ENCODE data around the gene LIMS1. TPM values are rescaled to one million over a fixed set of nuclear protein-coding genes. Genes with fewer than 3 reads are reported as not detected.
A peak's percentile ranks its signal among the peaks of the same experiment; 100 is the strongest.

Gene LIMS1
- polyA plus RNA-seq, 1 donor, result 47.3 TPM

GRCh38 chr2:108620656-108621055 is 86.4 kb downstream of the LIMS1 start:
- no peak overlapping the region for H3K4me3 ChIP-seq (ENCODE audit: low read length)
- H3K36me3 ChIP-seq (ENCODE audit: control insufficient read depth, insufficient read depth, low read length), result no peaks in the 10 kb centered on the region
- WGBS (ENCODE audit: insufficient coverage, low lambda C conversion rate), result 80% methylated on average over 1 of the region's 3 CpGs
- no peak for DNase-seq
- no peaks in the 10 kb centered on the region for H3K9me3 ChIP-seq (ENCODE audit: control insufficient read depth, low read depth, low read length)
- peak overlapping the region; percentile 55 for H3K27ac ChIP-seq (ENCODE audit: low read length)
- no peaks in the 10 kb centered on the region for H3K27me3 ChIP-seq (ENCODE audit: control insufficient read depth, insufficient read depth, low read length)
- peaks cover 17% of the 10 kb centered on the region for H3K4me1 ChIP-seq (ENCODE audit: control insufficient read depth, insufficient read depth, low read length)

GRCh38 chr2:108621087-108621559 is 86.9 kb downstream of the LIMS1 start:
- H3K27me3 ChIP-seq (ENCODE audit: control insufficient read depth, insufficient read depth, low read length), result no peaks in the 10 kb centered on the region
- no CpG with 5 or more reads among the region's 8 CpGs for WGBS (ENCODE audit: insufficient coverage, low lambda C conversion rate)
- H3K4me3 ChIP-seq (ENCODE audit: low read length), result no peak overlapping the region
- H3K36me3 ChIP-seq (ENCODE audit: control insufficient read depth, insufficient read depth, low read length), result no peaks in the 10 kb centered on the region
- H3K4me1 ChIP-seq (ENCODE audit: control insufficient read depth, insufficient read depth, low read length), result peaks cover 17% of the 10 kb centered on the region
- peak; percentile 51 to 84 for DNase-seq
- H3K9me3 ChIP-seq (ENCODE audit: control insufficient read depth, low read depth, low read length), result no peaks in the 10 kb centered on the region
- peak overlapping the region; percentile 55 for H3K27ac ChIP-seq (ENCODE audit: low read length)

- Histone ChIP-seq H3K9me3 (ENCODE audit: control insufficient read depth, low read depth, low read length) (no peaks in the 10 kb centered on the region), H3K4me3 (ENCODE audit: low read length) (peak overlapping the region; percentile 2), H3K4me1 (ENCODE audit: control insufficient read depth, insufficient read depth, low read length) (peaks cover 17% of the 10 kb centered on the region), H3K36me3 (ENCODE audit: control insufficient read depth, insufficient read depth, low read length) (no peaks in the 10 kb centered on the region), H3K27me3 (ENCODE audit: control insufficient read depth, insufficient read depth, low read length) (no peaks in the 10 kb centered on the region), H3K27ac (ENCODE audit: low read length) (peak overlapping the region; percentile 55)
- DNase-seq, result no peak
- WGBS (ENCODE audit: insufficient coverage, low lambda C conversion rate), result no CpG with 5 or more reads among the region's 2 CpGs
Measured at GRCh38 chr2:108621687-108622681, 87.7 kb downstream of the LIMS1 start.

- Histone ChIP-seq H3K4me3 (ENCODE audit: low read length) (no peak overlapping the region), H3K27me3 (ENCODE audit: control insufficient read depth, insufficient read depth, low read length) (no peaks in the 10 kb centered on the region), H3K27ac (ENCODE audit: low read length) (no peak overlapping the region), H3K4me1 (ENCODE audit: control insufficient read depth, insufficient read depth, low read length) (peaks cover 14% of the 10 kb centered on the region), H3K36me3 (ENCODE audit: control insufficient read depth, insufficient read depth, low read length) (no peaks in the 10 kb centered on the region), H3K9me3 (ENCODE audit: control insufficient read depth, low read depth, low read length) (no peaks in the 10 kb centered on the region)
- WGBS (ENCODE audit: insufficient coverage, low lambda C conversion rate), result 43% methylated on average over 6 of the region's 6 CpGs
- DNase-seq, result no peak
Measured at GRCh38 chr2:108623616-108624015, 89.3 kb downstream of the LIMS1 start.

GRCh38 chr2:108625186-108625827 is 91.0 kb downstream of the LIMS1 start:
- Histone ChIP-seq H3K27me3 (ENCODE audit: control insufficient read depth, insufficient read depth, low read length) (no peaks in the 10 kb centered on the region), H3K36me3 (ENCODE audit: control insufficient read depth, insufficient read depth, low read length) (no peaks in the 10 kb centered on the region), H3K9me3 (ENCODE audit: control insufficient read depth, low read depth, low read length) (no peaks in the 10 kb centered on the region), H3K4me3 (ENCODE audit: low read length) (no peak overlapping the region), H3K27ac (ENCODE audit: low read length) (no peak overlapping the region), H3K4me1 (ENCODE audit: control insufficient read depth, insufficient read depth, low read length) (peaks cover 12% of the 10 kb centered on the region)
- 60% methylated on average over 1 of the region's 5 CpGs for WGBS (ENCODE audit: insufficient coverage, low lambda C conversion rate)
- no peak for DNase-seq

- DNase-seq, result no peak
- Histone ChIP-seq H3K4me3 (ENCODE audit: low read length) (no peak overlapping the region), H3K36me3 (ENCODE audit: control insufficient read depth, insufficient read depth, low read length) (no peaks in the 10 kb centered on the region), H3K27ac (ENCODE audit: low read length) (no peak overlapping the region), H3K27me3 (ENCODE audit: control insufficient read depth, insufficient read depth, low read length) (no peaks in the 10 kb centered on the region), H3K9me3 (ENCODE audit: control insufficient read depth, low read depth, low read length) (no peaks in the 10 kb centered on the region), H3K4me1 (ENCODE audit: control insufficient read depth, insufficient read depth, low read length) (peaks cover 9% of the 10 kb centered on the region)
- no CpG with 5 or more reads among the region's 2 CpGs for WGBS (ENCODE audit: insufficient coverage, low lambda C conversion rate)
Measured at GRCh38 chr2:108625828-108626195, 91.5 kb downstream of the LIMS1 start.

- Histone ChIP-seq H3K4me3 (ENCODE audit: low read length) (no peak overlapping the region), H3K9me3 (ENCODE audit: control insufficient read depth, low read depth, low read length) (no peaks in the 10 kb centered on the region), H3K36me3 (ENCODE audit: control insufficient read depth, insufficient read depth, low read length) (no peaks in the 10 kb centered on the region), H3K27me3 (ENCODE audit: control insufficient read depth, insufficient read depth, low read length) (no peaks in the 10 kb centered on the region), H3K4me1 (ENCODE audit: control insufficient read depth, insufficient read depth, low read length) (no peaks in the 10 kb centered on the region), H3K27ac (ENCODE audit: low read length) (no peak overlapping the region)
- WGBS (ENCODE audit: insufficient coverage, low lambda C conversion rate), result 80% methylated on average over 1 of the region's 2 CpGs
- DNase-seq, result no peak
Measured at GRCh38 chr2:108626995-108627394, 92.7 kb downstream of the LIMS1 start.

GRCh38 chr2:108627911-108628567 is 93.8 kb downstream of the LIMS1 start:
- H3K27me3 ChIP-seq (ENCODE audit: control insufficient read depth, insufficient read depth, low read length), result no peaks in the 10 kb centered on the region
- H3K27ac ChIP-seq (ENCODE audit: low read length), result no peak overlapping the region
- H3K4me3 ChIP-seq (ENCODE audit: low read length), result no peak overlapping the region
- WGBS (ENCODE audit: insufficient coverage, low lambda C conversion rate), result 80% methylated on average over 1 of the region's 4 CpGs
- peaks cover 9% of the 10 kb centered on the region for H3K4me1 ChIP-seq (ENCODE audit: control insufficient read depth, insufficient read depth, low read length)
- H3K36me3 ChIP-seq (ENCODE audit: control insufficient read depth, insufficient read depth, low read length), result no peaks in the 10 kb centered on the region
- H3K9me3 ChIP-seq (ENCODE audit: control insufficient read depth, low read depth, low read length), result no peaks in the 10 kb centered on the region
- no peak for DNase-seq

GRCh38 chr2:108628936-108629335 is 94.7 kb downstream of the LIMS1 start:
- 82% methylated on average over 2 of the region's 6 CpGs for WGBS (ENCODE audit: insufficient coverage, low lambda C conversion rate)
- no peak overlapping the region for H3K27ac ChIP-seq (ENCODE audit: low read length)
- no peaks in the 10 kb centered on the region for H3K36me3 ChIP-seq (ENCODE audit: control insufficient read depth, insufficient read depth, low read length)
- peaks cover 17% of the 10 kb centered on the region for H3K4me1 ChIP-seq (ENCODE audit: control insufficient read depth, insufficient read depth, low read length)
- DNase-seq, result no peak
- H3K27me3 ChIP-seq (ENCODE audit: control insufficient read depth, insufficient read depth, low read length), result no peaks in the 10 kb centered on the region
- no peak overlapping the region for H3K4me3 ChIP-seq (ENCODE audit: low read length)
- no peaks in the 10 kb centered on the region for H3K9me3 ChIP-seq (ENCODE audit: control insufficient read depth, low read depth, low read length)

- Histone ChIP-seq H3K4me3 (ENCODE audit: low read length) (no peak overlapping the region), H3K36me3 (ENCODE audit: control insufficient read depth, insufficient read depth, low read length) (no peaks in the 10 kb centered on the region), H3K27ac (ENCODE audit: low read length) (no peak overlapping the region), H3K27me3 (ENCODE audit: control insufficient read depth, insufficient read depth, low read length) (no peaks in the 10 kb centered on the region), H3K9me3 (ENCODE audit: control insufficient read depth, low read depth, low read length) (no peaks in the 10 kb centered on the region), H3K4me1 (ENCODE audit: control insufficient read depth, insufficient read depth, low read length) (peaks cover 21% of the 10 kb centered on the region)
- DNase-seq, result no peak
- no CpG with 5 or more reads among the region's 1 CpG for WGBS (ENCODE audit: insufficient coverage, low lambda C conversion rate)
Measured at GRCh38 chr2:108629417-108629816, 95.1 kb downstream of the LIMS1 start.

All from large intestine (tissue), 3 donors.